Right ventricle myocardium inferior (tissue), 1 donor: Measurements from ENCODE around the gene TTC31. TPM values are rescaled to one million over a fixed set of nuclear protein-coding genes. Genes with fewer than 3 reads are reported as not detected.
A peak's percentile ranks its signal among the peaks of the same experiment; 100 is the strongest.

Experiments
- ATAC-seq: fragments of 200-7000 bp; cut with Tn5 transposase; one replicate; pipeline ENCODE4 v1.9.1; 2020; ENCODE audit warnings: mild to moderate bottlenecking, moderate library complexity
- DNase-seq: peaks from one replicate; pipeline ENCODE4 v3.0.0; 2021; ENCODE audit errors: missing footprints
- intact Hi-C: fragments of 100-400 bp; cut with DNase I; formaldehyde crosslinking; loops from one replicate; pipeline ENCODE4 v1.11.0; 2022
- total RNA-seq: library from RNA; stranded (reverse); fragmentation: NEBNext Ultra II Directional; extraction: Animal tissue kit (Norgen Biotek cat#: 25700); gene quantifications from one replicate; pipeline ENCODE4 v1.2.1, GENCODE V29; 2021
- donor health status: DM: no; HTN: yes; CAD: no; lungs with severe emphysema.

The TTC31 gene
- total RNA-seq, 1 donor from 2014 or later: 12.2 TPM

DNA sequence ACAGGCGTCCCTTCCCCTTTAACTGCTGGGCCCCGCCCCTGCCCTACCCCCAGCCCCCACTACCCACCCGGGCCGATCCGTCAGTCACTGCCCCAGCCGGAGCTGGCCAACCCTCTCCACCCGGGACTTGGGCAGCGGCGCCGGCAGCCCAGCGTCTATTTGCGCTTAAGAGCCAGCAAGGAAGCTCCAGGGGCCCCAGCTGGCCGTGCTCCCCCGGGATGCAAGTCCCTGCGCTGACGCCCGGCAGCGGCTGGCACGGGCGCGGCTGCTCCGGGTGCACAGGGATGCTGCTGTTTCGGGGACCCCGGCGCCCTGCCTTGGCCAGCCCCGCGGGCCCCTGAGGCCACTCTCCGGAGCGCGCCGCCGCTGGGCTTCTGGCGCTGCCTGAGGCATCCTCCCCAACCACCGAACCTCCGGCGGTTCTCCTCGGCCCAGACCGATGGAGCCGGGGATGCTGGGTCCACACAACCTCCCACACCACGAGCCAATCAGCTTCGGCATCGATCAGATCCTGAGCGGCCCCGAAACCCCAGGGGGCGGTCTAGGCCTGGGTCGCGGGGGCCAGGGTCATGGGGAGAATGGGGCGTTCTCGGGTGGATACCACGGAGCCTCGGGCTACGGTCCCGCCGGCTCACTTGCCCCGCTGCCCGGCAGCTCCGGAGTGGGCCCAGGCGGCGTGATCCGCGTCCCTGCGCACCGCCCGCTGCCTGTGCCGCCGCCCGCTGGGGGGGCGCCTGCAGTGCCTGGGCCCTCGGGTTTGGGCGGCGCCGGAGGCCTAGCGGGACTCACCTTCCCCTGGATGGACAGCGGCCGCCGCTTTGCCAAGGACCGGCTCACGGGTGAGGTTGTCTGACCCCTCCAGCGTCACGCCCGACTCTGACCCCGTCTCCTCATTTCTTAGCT is 31.7 kb downstream of the TTC31 start, which contains the start of gene TLX2:
TSS of gene TLX2 (plus strand) at position 83 of the 903 bp plus-strand sequence. CDS start at position 440, 357 bp downstream.
- intact Hi-C loops: no loop called here
- DNase-seq (peak; percentile 57), ATAC-seq (no peak)

DNA sequence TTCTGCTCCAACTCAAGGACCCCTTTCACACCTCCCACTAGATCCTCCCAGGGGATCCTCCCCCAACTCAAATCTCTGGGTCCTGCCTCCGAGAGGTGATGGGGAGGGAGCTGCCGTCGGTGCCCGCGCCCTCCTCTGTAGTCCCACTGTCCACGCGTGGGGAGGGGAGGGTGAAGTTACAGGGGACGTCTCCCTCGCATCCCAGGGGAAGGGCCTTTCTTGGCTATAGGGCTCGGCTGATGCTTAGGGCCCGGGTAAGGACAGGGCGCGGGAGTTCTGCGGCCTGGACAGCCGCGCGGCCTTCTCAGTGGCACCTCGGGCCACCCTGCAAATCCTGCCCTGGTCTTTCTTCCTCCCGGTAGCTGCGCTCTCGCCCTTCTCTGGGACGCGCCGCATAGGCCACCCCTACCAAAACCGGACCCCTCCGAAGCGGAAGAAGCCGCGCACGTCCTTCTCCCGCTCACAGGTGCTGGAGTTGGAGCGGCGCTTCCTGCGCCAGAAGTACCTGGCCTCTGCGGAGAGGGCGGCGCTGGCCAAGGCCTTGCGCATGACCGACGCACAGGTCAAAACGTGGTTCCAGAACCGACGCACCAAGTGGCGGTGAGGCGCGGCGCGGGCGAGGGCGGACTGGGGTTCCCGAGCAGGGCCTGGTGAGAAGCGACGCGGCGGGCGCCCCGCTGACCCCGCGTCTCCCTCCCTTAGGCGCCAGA is 32.5 kb downstream of the TTC31 start:
- intact Hi-C loops: no loop called here
- ATAC-seq (no peak), DNase-seq (peak; percentile 27)

DNA sequence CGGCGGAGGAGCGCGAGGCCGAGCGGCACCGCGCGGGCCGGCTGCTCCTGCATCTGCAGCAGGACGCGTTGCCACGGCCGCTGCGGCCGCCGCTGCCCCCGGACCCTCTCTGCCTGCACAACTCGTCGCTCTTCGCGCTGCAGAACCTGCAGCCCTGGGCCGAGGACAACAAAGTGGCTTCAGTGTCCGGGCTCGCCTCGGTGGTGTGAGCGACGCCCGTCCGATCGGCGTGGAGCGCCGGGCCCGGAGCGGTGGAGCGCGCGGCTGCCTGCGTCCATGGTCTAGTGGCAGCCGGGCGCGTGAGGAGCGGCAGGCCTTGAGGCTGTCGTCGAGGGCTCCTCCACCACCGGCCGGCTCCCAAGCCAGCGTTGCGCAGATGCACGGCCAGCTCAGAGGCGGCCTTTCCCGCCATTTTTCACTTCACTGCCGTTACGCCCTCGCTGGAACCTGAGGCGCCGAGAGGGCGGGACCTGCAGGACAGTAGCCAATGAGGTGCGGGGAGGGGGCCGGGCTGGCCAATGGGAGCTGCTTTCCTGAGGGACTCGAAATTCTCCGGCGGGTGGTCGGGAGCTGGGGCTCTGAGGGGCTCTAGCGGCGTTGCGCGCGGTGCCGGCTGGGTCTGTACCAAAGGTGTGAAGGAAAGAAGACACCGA is 33.2 kb downstream of the TTC31 start:
- intact Hi-C loops: no loop called here
- peak; percentile 82 for DNase-seq

DNA sequence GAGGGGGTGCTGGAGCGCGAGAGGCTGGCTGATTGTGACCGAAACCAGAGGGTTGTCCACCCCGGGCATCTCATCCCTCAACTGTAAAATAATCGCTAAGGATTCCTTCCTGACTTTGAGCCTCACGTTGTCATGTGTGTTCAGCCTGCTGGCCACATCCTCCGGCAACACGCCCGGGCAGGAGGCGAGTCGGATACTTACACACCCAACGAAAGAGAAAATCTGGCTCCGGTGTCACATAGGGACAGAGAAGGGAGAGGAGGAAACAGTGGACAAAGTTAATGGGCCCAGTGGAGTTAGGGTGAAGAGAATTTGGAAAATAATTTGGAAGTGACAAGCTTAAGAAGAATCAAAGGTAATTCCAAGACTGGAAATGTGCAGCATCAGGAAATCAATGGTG is 33.8 kb downstream of the TTC31 start:
- ATAC-seq (no peak), DNase-seq (no peak)
- intact Hi-C loops: no loop called here

More for the DNA sequence above, 33.2 kb downstream of the TTC31 start:
- peak; percentile 73 for ATAC-seq

DNA sequence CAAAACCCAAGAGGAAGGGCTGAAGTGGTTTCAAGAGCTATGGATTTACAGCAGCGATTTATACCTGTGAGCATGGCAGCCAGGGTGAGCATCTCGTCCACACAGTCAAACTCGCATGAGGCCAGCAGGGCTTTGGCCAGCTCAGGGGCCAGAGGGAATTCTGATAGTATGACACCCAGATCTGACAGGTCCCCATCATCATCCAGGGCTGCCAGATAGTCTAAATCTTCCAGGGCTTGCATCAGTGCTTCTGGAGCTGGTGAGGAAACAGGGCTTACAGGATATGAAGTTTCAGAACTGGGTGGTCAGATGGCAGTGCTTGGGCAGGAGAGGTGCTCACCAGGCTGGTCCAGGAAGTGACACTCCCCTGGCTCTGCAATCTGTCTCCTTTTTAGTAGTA is 39.6 kb downstream of the TTC31 start:
- DNase-seq (no peak), ATAC-seq (no peak)
- intact Hi-C loops: no loop called here

DNA sequence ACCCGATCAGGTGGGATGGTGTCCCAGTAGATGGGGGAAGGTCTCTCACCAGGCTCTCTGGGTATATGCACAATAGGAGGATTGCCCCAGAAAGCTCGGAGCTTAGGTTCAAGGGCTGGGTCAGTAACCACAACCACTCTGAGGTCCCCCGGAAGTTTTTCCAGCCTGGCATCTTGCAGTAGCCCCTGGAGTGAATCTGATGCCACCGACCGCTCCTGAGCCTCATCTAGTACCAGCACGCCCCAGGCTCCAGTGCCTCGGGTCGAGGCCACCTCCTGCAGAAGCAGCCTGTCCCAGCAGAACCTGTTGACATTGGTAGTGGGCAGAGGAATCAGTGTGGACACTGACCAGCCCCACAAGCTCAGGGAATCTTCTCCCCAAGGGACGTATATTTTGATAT is 41.1 kb downstream of the TTC31 start:
- intact Hi-C loops: no loop called here
- ATAC-seq (no peak), DNase-seq (no peak)

DNA sequence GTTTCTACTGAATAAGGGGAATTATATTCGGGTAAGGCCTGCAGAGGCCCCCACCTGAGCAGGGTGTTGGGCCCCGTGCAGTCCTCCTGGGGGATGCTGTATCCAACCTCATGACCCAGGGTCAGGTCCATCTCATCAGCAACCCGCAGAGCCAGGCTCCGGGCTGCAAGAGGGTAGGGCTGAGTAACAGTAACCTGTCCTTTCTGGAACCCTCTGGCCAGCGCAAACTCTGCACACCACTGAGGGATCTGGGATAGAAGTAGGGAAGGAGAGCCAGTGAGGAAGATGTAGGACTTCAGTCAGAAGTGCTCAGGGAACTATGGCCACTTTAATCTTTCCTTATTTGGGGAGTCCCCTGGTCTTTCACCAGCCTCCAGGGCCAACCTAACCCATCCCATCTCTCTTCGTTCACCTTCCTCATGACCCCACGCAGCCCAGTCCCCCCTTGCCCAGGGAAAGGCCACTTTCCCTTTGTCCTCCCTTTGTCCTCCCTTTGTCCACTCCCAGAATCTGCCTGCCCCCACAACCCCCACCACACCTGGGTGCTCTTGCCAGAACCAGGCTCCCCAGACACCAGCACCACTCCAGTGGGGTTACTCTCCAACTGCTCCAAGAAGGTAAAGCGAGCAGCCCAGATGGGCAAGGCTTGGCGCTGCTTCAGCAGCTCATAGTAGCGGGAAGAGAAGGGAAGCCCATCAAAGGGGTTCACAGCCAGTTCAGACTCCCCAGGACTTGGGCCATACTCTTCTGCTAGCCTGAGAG is 42.3 kb downstream of the TTC31 start:
- DNase-seq (no peak), ATAC-seq (no peak)
- intact Hi-C loops: no loop called here

DNA sequence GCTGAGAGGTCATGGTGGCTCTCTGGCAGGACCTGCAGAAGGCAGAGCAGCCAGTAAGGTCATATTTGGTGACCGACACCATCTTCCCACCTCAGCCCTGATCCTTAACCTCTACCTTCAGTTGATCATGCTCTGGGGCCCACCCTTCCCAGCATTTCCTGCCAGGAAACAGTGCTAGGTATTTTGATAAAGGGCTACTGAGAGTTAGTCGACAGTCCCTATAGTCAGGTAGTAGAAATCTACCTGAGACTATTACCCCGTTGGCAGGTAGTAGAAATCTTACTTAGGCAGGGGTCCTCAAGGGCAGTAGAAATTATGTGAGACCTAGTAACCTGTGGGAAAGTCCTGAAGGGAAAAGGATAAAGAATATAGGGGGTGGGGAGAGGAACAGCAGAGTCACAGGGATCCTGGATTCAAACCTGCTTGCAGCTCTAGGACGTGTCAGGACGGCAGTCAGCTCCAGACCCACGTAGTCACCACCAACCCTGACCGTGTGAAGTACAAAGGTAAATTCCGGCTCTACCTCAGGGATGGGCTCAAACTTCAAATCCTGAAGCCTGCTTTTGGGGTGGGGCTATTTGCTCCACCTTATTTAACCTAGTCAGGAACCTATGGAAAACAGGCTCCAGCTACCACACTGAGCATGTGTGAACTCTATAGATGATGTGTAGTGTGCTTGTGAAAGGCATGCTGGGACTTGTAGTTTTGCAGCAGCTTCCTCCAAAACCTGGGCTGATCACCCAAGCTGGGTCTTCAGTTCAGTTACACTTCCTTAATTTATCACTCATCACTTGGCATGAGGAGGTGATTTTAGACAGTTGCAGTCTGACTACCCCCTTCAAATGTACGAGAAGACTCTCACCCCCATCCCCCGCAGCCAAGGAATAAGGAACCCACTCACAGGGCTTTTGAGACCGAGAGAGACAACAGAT is 43.1 kb downstream of the TTC31 start, which contains the start of gene DQX1:
TSS of gene DQX1 (minus strand) at position 515 of the 932 bp plus-strand sequence. CDS start at position 13, 502 bp downstream.
- DNase-seq: no peak

DNA sequence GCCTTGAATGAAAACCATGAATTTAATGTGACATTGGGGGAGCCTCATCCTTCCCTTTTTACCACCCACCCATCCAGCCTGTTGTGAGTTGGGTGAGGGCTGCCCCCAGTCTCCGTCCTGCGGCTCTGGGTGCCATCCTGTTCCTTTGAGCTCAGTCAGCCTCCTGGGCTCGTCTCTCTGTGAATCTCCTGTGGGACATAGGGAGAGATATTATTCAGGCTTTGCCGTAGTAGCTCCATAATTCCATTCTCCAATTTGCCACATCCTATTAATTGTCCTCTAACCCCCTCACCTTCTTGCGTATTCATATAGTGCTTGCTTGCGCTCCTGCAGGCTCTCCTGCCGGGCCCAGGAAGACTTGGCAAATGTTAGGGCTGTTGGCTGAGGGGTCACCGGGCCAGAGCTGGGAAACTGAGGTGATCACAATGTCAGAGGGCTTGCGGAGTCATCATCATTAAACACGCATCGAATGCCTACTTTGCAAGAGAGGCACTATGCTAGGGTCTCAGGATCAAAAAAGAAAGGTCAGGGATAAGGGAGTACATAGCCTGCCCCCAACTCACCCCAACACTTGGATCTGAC is 43.9 kb downstream of the TTC31 start:
- no peak for DNase-seq
- no peak for ATAC-seq
- intact Hi-C loops: no loop called here

More for the DNA sequence above, 43.1 kb downstream of the TTC31 start, which contains the start of gene DQX1:
- intact Hi-C loops: no loop called here
- ATAC-seq: no peak

DNA sequence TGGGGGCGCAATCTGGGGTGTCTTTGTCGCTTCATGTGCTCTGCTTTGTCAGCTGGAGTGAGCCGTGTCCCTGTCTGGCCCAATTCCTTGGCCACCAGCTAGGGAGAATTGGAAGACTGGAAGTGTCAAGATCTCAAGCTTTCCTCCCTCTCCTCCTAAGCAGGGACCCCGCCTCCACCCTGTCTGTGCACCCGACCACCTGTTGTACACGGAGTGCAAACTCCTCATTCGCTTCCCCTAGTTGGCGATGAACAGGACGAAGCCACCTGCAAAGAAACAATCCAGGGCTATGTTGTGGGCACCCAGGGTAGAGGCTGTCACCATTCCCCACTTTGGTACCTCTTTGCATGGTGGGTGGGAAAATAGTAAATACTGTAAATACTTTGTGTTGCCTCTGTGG is 44.9 kb downstream of the TTC31 start:
- no peak for ATAC-seq
- intact Hi-C loops: loop anchor here (2.0 kb wide), 3 partner anchors 21 to 45 kb away; partner anchors contain the start of genes CCDC142, PCGF1 and TTC31
- DNase-seq: no peak

DNA sequence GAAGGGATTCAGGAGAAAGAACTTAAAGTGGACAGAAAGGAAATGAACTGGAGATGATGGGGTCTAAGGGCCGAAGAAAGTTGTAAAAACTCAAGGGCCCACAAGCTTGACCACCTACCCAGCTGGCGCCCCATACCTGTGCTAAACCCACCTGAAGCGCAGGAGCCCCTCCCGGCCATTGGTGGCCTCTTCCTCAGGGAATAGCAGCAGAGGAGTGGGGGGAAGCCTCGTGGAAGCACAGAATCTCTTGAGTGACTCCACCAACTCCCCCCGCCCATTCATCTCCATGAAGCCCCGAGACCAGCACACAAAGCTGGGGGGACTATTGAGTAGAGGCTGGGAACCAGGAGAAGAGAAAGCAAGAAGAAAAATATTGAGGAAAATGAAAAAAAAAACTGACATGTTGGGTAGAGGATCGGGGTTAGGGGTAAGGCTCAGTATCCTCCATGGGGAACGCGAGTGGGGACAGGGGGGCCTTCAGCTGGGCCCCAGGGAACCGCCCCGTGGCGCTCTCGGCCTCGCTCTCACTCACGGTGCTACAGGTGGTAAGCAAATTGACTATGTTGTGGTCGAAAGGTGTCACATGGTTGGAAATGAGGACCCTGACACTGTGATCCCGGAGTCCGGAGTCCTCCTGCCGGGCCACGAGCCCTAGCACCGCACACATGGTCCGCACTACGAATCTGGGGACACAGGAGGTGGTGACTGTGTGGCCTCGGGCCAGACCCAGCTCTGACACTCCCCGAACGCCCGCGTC is 45.9 kb downstream of the TTC31 start:
- DNase-seq: no peak
- intact Hi-C loops: loop anchor here (2.0 kb wide), 3 partner anchors 20 to 46 kb away; partner anchors contain the start of genes CCDC142, PCGF1 and TTC31
- ATAC-seq: peak; percentile 1

DNA sequence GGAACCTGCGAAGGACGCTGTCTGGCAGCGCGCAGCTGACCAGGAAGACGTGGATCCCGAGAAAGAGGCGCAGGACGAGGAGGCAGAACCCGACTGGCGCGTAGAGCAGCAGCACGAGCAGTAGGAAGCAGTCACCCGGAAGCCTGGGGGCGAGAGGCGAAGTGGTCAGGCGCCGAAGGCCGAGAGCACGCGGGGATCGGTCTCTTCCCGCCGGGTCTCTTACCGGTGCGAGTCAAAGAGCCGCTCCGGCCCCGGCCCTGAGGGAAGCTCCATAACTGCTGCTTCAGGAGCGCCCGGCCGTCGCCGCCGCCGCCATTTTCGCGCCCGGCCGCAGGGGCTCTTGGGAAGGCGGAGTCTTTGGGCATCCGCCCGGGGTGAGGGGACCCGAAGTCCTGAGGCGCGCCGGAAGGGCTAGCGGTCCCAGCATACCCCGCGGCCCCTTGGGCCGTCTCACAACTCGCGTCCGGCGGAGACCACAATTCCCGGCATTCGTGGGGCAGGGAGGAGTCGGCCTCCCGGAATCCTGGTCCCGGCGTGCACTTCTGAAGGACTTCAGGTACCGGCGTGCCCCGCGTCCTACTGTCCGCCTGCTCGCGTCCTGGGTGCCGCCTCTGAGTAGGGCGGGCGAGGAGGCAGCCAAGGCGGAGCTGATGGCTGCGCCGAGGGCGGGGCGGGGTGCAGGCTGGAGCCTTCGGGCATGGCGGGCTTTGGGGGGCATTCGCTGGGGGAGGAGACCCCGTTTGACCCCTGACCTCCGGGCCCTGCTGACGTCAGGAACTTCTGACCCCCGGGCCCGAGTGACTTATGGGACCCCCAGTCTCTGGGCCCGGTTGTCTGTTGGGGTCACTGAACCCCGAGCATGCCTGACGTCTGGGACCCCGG is 46.7 kb downstream of the TTC31 start, which contains the start of the genes AUP1 and HTRA2:
TSS of gene AUP1 (minus strand) at position 350 of the 882 bp plus-strand sequence. CDS start at position 273, 77 bp downstream.
TSS of gene HTRA2 (plus strand) at position 577 of the 882 bp plus-strand sequence. CDS start at position 651, 74 bp downstream.
- peak; percentile 99 for DNase-seq
- ATAC-seq: peak; percentile 97
- intact Hi-C loops: loop anchor here (2.0 kb wide), 3 partner anchors 19 to 47 kb away; partner anchors contain the start of genes CCDC142, PCGF1 and TTC31

DNA sequence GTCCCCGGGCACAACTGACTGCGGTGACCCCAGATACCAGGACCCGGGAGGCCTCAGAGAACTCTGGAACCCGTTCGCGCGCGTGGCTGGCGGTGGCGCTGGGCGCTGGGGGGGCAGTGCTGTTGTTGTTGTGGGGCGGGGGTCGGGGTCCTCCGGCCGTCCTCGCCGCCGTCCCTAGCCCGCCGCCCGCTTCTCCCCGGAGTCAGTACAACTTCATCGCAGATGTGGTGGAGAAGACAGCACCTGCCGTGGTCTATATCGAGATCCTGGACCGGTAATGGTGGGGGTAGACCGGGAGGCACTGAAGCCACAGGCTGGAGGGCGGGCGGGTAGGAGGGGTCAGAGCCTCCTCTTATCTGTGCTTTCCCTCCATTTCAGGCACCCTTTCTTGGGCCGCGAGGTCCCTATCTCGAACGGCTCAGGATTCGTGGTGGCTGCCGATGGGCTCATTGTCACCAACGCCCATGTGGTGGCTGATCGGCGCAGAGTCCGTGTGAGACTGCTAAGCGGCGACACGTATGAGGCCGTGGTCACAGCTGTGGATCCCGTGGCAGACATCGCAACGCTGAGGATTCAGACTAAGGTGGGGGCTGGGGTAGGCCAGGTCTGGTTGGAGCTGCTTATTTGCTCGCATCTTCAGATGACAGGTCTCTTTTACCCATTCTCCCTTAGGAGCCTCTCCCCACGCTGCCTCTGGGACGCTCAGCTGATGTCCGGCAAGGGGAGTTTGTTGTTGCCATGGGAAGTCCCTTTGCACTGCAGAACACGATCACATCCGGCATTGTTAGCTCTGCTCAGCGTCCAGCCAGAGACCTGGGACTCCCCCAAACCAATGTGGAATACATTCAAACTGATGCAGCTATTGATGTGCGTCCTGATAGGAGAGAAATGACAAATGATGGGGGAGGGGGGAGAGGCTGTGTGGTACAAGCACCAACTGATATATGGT is 47.6 kb downstream of the TTC31 start:
- intact Hi-C loops: no loop called here
- DNase-seq: peak; percentile 75
- peak; percentile 27 for ATAC-seq

DNA sequence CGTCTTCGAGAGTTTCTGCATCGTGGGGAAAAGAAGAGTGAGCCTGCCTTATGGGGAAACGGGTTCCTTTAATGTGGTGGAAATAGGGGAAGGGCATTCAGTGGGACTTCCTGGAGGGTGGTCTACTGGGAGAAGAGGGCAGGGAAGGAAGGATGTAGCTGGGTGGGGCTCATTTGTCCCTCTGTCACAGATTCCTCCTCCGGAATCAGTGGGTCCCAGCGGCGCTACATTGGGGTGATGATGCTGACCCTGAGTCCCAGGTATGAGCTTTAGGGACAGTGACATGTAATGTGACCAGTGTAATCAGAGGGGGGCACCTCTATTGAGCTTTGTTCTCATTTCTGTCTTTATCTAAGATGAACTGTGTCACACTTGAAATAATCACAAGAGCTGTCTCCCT is 48.8 kb downstream of the TTC31 start:
- intact Hi-C loops: no loop called here
- ATAC-seq: no peak
- no peak for DNase-seq
